Osteocyte (in vitro differentiated cells): ENCODE results near the gene DAP. TPM values are rescaled to one million over a fixed set of nuclear protein-coding genes. Genes with fewer than 3 reads are reported as not detected.

Source experiments
- DNase-seq: peaks from one replicate; pipeline ENCODE4 v3.0.0; 2021; ENCODE audit warnings: mixed read lengths; ENCODE audit not compliant: unreplicated experiment; ENCODE audit errors: extremely low spot score
- H3K27ac Mint-ChIP-seq: one replicate; pipeline ENCODE4 v1.8.0; 2021; ENCODE audit warnings: mild to moderate bottlenecking, mixed read lengths; ENCODE audit not compliant: unreplicated experiment
- H3K27me3 Mint-ChIP-seq: one replicate; pipeline ENCODE4 v1.8.0; 2021; ENCODE audit warnings: mixed read lengths; ENCODE audit not compliant: unreplicated experiment
- H3K36me3 Mint-ChIP-seq: one replicate; pipeline ENCODE4 v1.8.0; 2021; ENCODE audit warnings: mixed read lengths; ENCODE audit not compliant: unreplicated experiment
- H3K4me1 Mint-ChIP-seq: one replicate; pipeline ENCODE4 v1.8.0; 2021; ENCODE audit warnings: mixed read lengths; ENCODE audit not compliant: unreplicated experiment
- H3K4me3 Mint-ChIP-seq: one replicate; pipeline ENCODE4 v1.8.0; 2021; ENCODE audit warnings: mild to moderate bottlenecking, moderate library complexity, mixed read lengths; ENCODE audit not compliant: unreplicated experiment
- H3K9me3 Mint-ChIP-seq: one replicate; pipeline ENCODE4 v1.8.0; 2021; ENCODE audit warnings: mixed read lengths; ENCODE audit not compliant: unreplicated experiment
- total RNA-seq: library from RNA; stranded (reverse); gene quantifications from 2 replicates; pipeline ENCODE4 v1.2.1, GENCODE V29; 2021
- TF ChIP-seq, protein P1 (sequence below): fragments of 200-600 bp; sonication (generic); IDR thresholded peaks from 2 replicates; pipeline ENCODE4 v1.5.0; 2021; ENCODE audit warnings: antibody characterized with exemption, mild to moderate bottlenecking, moderate library complexity

DAP gene
- total RNA-seq, 1 donor from 2014 or later = 173 TPM

DNA sequence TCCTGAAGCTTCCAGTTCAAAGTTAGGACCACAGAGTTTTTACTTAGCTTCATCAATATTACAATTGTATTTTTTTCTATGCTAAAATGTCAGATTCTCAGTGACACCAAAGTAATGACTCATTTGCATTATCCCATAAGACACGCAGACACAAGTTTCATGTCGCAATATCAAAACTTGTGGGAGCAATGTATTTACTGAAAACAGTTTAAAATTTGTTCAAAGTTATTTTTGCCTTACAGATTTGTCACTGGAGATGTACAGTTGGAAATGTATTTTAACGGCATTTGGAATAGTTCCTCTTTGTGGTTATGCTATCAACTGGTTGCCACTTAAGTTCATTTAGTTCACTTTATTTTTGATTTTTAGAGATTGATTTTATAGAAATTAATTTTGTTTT, 36.2 kb upstream of the DAP start:
- DNase-seq = no peak
- TF ChIP-seq, protein P1, sequence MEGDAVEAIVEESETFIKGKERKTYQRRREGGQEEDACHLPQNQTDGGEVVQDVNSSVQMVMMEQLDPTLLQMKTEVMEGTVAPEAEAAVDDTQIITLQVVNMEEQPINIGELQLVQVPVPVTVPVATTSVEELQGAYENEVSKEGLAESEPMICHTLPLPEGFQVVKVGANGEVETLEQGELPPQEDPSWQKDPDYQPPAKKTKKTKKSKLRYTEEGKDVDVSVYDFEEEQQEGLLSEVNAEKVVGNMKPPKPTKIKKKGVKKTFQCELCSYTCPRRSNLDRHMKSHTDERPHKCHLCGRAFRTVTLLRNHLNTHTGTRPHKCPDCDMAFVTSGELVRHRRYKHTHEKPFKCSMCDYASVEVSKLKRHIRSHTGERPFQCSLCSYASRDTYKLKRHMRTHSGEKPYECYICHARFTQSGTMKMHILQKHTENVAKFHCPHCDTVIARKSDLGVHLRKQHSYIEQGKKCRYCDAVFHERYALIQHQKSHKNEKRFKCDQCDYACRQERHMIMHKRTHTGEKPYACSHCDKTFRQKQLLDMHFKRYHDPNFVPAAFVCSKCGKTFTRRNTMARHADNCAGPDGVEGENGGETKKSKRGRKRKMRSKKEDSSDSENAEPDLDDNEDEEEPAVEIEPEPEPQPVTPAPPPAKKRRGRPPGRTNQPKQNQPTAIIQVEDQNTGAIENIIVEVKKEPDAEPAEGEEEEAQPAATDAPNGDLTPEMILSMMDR = no peak
- no peaks in the 10 kb centered on the region for H3K9me3 Mint-ChIP-seq
- no peak overlapping the region for H3K4me3 Mint-ChIP-seq
- H3K27ac Mint-ChIP-seq = no peak overlapping the region
- no peaks in the 10 kb centered on the region for H3K36me3 Mint-ChIP-seq
- peaks cover 10% of the 10 kb centered on the region for H3K4me1 Mint-ChIP-seq
- H3K27me3 Mint-ChIP-seq = peaks cover 32% of the 10 kb centered on the region

DNA sequence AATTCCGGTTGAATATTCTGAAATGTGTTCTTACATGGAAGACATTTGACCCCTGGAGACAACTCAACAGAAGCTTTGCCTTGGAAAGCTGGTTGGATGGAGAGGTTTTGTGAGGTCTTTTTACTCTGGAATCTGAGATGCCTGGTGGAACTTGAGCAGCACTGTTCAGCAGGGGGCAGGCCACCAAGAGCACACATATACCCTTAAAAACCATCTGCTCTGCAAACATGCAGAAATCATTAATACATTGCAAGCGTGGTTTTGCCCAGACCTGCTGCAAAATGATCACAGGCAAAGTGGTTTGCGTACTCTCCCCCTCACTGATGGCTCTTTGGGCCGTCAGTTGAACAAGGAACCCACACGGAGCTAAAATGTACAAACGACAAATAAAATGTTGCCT, 32.8 kb upstream of the DAP start:
- TF ChIP-seq, protein P1 = peak; percentile 18

GRCh38 chr5:10792336-10792735, 31.3 kb upstream of the DAP start:
- no peaks in the 10 kb centered on the region for H3K36me3 Mint-ChIP-seq
- no peak overlapping the region for H3K4me3 Mint-ChIP-seq
- peaks cover 5% of the 10 kb centered on the region for H3K27me3 Mint-ChIP-seq
- TF ChIP-seq, protein P1 = no peak
- no peak for DNase-seq
- peaks cover 15% of the 10 kb centered on the region for H3K4me1 Mint-ChIP-seq
- no peaks in the 10 kb centered on the region for H3K9me3 Mint-ChIP-seq
- H3K27ac Mint-ChIP-seq = no peak overlapping the region

More for the DNA sequence above, 32.8 kb upstream of the DAP start:
- H3K36me3 Mint-ChIP-seq = no peaks in the 10 kb centered on the region
- no peaks in the 10 kb centered on the region for H3K9me3 Mint-ChIP-seq
- no peak for DNase-seq
- H3K27ac Mint-ChIP-seq = no peak overlapping the region
- H3K4me3 Mint-ChIP-seq = no peak overlapping the region
- peaks cover 9% of the 10 kb centered on the region for H3K27me3 Mint-ChIP-seq
- H3K4me1 Mint-ChIP-seq = peaks cover 15% of the 10 kb centered on the region

DNA sequence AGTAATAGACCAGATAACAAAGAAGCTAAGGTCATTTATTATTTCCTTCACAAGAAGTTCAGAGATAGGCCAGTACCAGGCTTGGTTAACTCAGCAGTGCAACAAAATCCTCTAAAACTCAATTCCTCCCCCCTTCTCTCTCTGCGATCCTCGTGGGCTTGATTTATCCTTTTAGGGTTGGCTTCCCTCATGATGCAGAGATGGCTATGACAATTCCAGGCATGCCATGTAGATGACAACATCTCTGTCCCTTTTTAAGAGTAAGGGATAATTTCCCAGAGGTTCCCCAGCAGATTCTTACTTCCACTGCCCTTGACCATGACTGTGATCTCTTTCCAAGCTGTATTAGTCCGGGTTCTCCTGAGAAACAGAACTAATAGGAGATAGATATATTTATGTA, 28.7 kb upstream of the DAP start:
- no peak overlapping the region for H3K4me3 Mint-ChIP-seq
- H3K9me3 Mint-ChIP-seq = no peaks in the 10 kb centered on the region
- H3K36me3 Mint-ChIP-seq = no peaks in the 10 kb centered on the region
- no peak overlapping the region for H3K27ac Mint-ChIP-seq
- H3K4me1 Mint-ChIP-seq = peaks cover 15% of the 10 kb centered on the region
- no peak for DNase-seq
- TF ChIP-seq, protein P1 = no peak
- H3K27me3 Mint-ChIP-seq = peaks cover 5% of the 10 kb centered on the region

DNA sequence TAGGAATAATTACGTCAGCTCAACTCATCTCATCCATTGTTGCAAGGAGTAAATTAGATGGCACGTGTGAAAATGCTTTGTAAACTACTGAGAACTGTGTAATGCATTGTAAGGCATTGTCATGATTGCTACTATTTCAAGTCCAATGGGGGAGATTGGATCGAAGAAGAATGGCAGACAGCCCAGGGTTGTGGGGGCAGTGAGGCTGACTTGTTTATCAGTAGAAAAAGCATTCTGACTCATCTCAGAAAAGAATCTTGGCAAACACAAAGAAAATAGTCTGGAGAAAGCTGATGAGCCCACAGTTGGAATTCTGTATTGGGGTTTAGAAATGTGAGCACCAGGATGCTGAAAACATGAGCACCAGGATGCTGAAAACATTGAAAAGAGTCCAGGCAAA, 28.0 kb upstream of the DAP start:
- H3K27me3 Mint-ChIP-seq = no peaks in the 10 kb centered on the region
- H3K27ac Mint-ChIP-seq = no peak overlapping the region
- TF ChIP-seq, protein P1 = no peak
- no peaks in the 10 kb centered on the region for H3K36me3 Mint-ChIP-seq
- H3K4me1 Mint-ChIP-seq = peaks cover 13% of the 10 kb centered on the region
- DNase-seq = no peak
- H3K9me3 Mint-ChIP-seq = no peaks in the 10 kb centered on the region
- no peak overlapping the region for H3K4me3 Mint-ChIP-seq
